Measurements from ENCODE around the gene CHEK2.
"Not testable (repeated sequence)": the region's sequence is repeated elsewhere in the genome, so short reads cannot be mapped to it uniquely, and the experiment has no call there.

The CHEK2 gene

DNA sequence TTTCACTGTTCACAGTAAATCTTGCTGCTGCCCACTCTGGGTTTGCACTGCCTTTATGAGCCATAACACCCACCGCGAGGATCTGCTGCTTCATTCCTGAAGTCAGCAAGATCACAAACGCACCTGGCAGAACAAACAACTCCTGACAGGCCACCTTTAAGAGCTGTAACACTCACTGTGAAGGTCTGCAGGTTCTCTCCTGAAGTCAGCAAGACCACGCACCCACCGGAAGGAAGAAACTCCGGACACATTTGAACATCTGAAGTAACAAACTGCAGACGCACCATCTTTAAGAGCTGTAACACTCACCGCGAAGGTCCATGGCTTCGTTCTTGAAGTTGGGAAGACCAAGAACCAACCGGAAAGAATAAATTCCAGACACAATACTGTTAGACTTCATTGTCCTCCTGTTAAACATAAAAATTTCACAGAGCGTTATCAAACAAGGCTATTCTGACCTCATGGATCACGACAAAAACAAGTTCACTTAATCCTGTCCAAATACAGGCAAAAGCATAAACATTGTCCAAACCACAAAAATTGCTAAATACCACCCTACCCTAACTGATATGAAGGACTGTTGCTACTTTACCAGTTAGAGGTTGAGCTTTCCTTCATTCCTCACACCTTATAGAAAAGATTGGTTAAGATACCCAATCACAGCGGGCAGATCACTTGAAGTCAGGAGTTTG, 27.9 kb upstream of the CHEK2 start:
- Histone ChIP-seq H3K27me3 (ENCODE audit: insufficient read depth, low read length) (no peaks in the 10 kb centered on the region), H3K4me3 (ENCODE audit: low read length) (no peak overlapping the region), H3K36me3 (ENCODE audit: insufficient read depth, low read depth, low read length) (peaks cover 5% of the 10 kb centered on the region; the same call in 1 of the 2 replicates), H3K9me3 (ENCODE audit: insufficient read depth, low read depth, low read length) (peaks cover 7% of the 10 kb centered on the region), H3K27ac (ENCODE audit: low read length) (no peak overlapping the region), H3K4me1 (ENCODE audit: insufficient read depth, low read length) (no peaks in the 10 kb centered on the region), H3K9ac (ENCODE audit: low read depth, low read length) (no peak overlapping the region)

DNA sequence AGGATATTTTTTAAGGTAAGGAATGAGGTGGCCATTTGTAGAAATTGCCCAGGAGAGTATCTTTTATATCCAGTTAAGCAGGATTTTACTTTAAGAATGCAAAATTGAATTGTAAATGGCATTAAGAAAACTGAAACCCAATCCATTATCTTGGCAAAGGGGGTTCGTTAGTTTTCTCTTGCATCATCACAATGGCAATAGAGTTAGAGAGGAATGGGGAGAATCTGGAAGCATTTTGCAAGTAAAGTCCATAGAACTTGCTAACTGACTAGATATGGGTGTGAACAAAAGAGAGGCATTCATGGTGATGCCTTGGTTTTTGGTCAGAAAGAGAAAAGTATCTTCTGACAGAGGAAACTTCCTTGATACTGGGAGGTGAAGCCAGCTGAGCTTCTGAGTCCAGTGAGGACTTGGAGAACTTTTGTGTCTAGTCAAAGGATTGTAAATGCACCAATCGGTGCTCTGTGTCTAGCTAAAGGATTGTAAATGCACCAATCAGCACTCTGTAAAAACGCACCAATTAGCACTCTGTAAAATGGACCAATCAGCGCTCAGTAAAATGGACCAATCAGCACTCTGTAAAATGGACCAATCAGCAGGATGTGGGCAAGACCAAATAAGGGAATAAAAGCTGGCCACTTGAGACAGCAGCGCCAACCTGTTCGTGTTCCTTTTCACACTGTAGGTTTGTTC, 27.2 kb upstream of the CHEK2 start:
- H3K27me3 ChIP-seq (ENCODE audit: insufficient read depth, low read length) = no peaks in the 10 kb centered on the region
- no peak overlapping the region for H3K27ac ChIP-seq (ENCODE audit: low read length)
- no peaks in the 10 kb centered on the region for H3K36me3 ChIP-seq (ENCODE audit: insufficient read depth, low read depth, low read length)
- H3K4me1 ChIP-seq (ENCODE audit: insufficient read depth, low read length) = no peaks in the 10 kb centered on the region
- H3K4me3 ChIP-seq (ENCODE audit: low read length) = no peak overlapping the region
- peaks cover 7% of the 10 kb centered on the region for H3K9me3 ChIP-seq (ENCODE audit: insufficient read depth, low read depth, low read length)
- H3K9ac ChIP-seq (ENCODE audit: low read depth, low read length) = no peak overlapping the region

DNA sequence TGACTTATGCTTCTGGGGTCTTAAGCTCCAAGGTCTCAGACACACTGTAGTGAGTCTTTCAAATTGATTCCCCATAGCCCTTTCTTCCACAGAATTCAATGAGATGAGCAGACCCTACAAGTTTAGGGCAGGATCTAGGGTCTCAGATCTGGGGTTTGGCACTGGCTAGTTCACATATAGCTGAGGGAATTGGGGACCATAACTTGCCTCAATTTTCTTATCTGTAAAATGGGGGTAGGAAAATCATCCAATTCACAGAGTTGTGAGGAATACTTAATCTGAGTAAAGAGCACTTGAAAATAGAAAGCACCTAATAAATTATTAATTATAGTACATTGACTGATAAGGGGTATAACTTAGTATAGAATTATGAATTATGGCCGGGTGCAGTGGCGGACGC, 25.0 kb upstream of the CHEK2 start:
- Histone ChIP-seq H3K27me3 (ENCODE audit: insufficient read depth, low read length) (no peaks in the 10 kb centered on the region), H3K9ac (ENCODE audit: low read depth, low read length) (no peak overlapping the region), H3K4me3 (ENCODE audit: low read length) (no peak overlapping the region), H3K4me1 (ENCODE audit: insufficient read depth, low read length) (no peaks in the 10 kb centered on the region), H3K27ac (ENCODE audit: low read length) (no peak overlapping the region), H3K9me3 (ENCODE audit: insufficient read depth, low read depth, low read length) (peaks cover 7% of the 10 kb centered on the region), H3K36me3 (ENCODE audit: insufficient read depth, low read depth, low read length) (no peaks in the 10 kb centered on the region)

DNA sequence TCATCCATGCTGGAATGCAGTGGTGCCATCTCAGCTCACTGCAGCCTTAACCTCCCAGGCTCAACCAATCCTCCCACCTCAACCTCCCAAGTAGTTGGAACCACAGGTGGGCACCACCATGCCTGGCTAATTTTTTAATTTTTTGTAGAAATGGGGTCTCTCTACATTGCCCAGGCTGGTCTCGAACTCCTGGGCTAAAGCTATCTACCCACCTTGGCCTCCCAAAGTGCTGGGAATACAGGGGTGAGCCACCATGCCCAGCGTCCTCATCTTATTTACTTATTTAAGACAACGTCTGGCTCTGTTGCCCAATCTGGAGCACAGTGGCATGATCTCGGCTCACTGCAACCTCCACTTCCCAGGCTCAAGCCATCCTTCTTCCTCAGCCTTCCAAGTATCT, 20.4 kb upstream of the CHEK2 start:
- not testable (repeated sequence) for H3K27me3 ChIP-seq (ENCODE audit: insufficient read depth, low read length); H3K4me1 ChIP-seq (ENCODE audit: insufficient read depth, low read length); H3K36me3 ChIP-seq (ENCODE audit: insufficient read depth, low read depth, low read length); H3K9me3 ChIP-seq (ENCODE audit: insufficient read depth, low read depth, low read length); H3K27ac ChIP-seq (ENCODE audit: low read length); H3K4me3 ChIP-seq (ENCODE audit: low read length); H3K9ac ChIP-seq (ENCODE audit: low read depth, low read length)

DNA sequence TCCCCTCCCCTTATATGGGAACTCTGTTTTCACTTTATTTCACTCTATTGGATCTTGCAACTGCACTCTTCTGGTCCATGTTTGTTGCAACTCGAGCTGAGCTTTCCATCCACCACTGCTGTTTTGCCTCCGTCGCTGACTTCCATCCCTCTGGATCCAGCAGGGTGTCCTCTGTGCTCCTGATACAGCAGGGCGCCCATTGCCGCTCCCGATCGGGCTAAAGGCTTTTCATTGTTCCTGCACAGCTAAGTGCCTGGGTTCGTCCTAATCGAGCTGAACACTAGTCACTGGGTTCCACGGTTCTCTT, 19.8 kb upstream of the CHEK2 start:
- H3K27ac ChIP-seq (ENCODE audit: low read length) = no peak overlapping the region
- no peak overlapping the region for H3K4me3 ChIP-seq (ENCODE audit: low read length)

DNA sequence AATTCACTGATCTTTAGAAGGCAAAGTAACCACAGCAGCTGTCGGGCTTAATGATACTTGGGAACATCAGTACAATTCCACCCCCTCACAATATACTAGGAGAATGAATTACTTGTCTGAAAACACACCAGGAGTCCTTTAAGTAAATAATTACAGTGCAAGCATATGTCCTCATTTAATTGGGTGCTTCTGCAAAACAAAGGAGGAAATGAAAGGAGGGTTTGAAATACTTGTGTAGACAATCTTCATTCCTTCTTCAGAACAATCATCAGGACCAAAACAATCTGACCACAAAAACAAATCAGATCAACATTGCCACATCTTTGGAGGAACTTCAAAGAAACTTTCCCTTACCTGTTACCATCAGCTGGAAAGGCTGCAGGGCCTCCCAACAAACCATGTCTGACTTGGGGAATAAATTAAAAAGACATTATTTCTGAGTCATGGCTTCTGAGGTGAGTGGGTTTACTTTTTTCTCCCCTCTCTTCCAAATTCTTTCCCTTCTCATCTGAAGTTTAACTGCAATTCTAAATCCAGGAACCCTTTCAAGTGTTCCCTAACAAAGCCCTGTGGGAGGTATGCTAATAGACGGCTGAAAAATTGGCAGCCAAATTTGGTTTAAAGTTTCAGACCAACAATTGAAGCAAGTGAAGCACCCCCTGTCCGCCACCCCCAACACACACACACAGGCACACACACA, 18.4 kb upstream of the CHEK2 start:
- Histone ChIP-seq H3K27me3 (ENCODE audit: insufficient read depth, low read length) (no peaks in the 10 kb centered on the region), H3K27ac (ENCODE audit: low read length) (peak overlapping the region; percentile 23), H3K4me3 (ENCODE audit: low read length) (peak overlapping the region; percentile 33; the same call in 1 of the 2 replicates), H3K36me3 (ENCODE audit: insufficient read depth, low read depth, low read length) (no peaks in the 10 kb centered on the region), H3K9ac (ENCODE audit: low read depth, low read length) (peak overlapping the region; percentile 64; the same call in 1 of the 2 replicates), H3K9me3 (ENCODE audit: insufficient read depth, low read depth, low read length) (peaks cover 6% of the 10 kb centered on the region; the same call in 1 of the 2 replicates), H3K4me1 (ENCODE audit: insufficient read depth, low read length) (peaks cover 9% of the 10 kb centered on the region; the same call in 1 of the 2 replicates)

More for the DNA sequence above, 19.8 kb upstream of the CHEK2 start:
- Histone ChIP-seq H3K4me1 (ENCODE audit: insufficient read depth, low read length) (peaks cover 9% of the 10 kb centered on the region; the same call in 1 of the 2 replicates), H3K36me3 (ENCODE audit: insufficient read depth, low read depth, low read length) (no peaks in the 10 kb centered on the region), H3K27me3 (ENCODE audit: insufficient read depth, low read length) (no peaks in the 10 kb centered on the region), H3K9me3 (ENCODE audit: insufficient read depth, low read depth, low read length) (peaks cover 6% of the 10 kb centered on the region; the same call in 1 of the 2 replicates), H3K9ac (ENCODE audit: low read depth, low read length) (no peak overlapping the region)

DNA sequence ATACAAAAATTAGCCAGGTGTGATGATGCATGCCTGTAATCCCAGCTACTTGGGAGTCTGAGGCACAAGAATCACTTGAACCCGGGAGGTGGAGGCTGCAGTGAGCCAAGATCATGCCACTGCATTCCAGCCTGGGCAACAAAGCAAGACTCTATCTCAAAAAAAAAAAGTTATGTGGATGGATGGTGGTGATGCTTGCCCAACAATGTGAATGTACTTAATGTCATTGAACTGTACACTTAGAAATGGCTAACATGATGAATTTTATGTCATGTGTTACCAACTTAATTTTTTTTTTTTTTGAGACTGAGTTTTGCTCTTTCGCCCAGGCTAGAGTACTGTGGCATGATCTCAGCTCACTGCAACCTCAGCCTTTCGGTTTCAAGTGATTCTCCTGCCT, 12.9 kb upstream of the CHEK2 start:
- not testable (repeated sequence) for H3K9ac ChIP-seq (ENCODE audit: low read depth, low read length); H3K9me3 ChIP-seq (ENCODE audit: insufficient read depth, low read depth, low read length); H3K4me3 ChIP-seq (ENCODE audit: low read length); H3K27me3 ChIP-seq (ENCODE audit: insufficient read depth, low read length); H3K4me1 ChIP-seq (ENCODE audit: insufficient read depth, low read length); H3K27ac ChIP-seq (ENCODE audit: low read length)
- H3K36me3 ChIP-seq (ENCODE audit: insufficient read depth, low read depth, low read length) = peaks cover 23% of the 10 kb centered on the region

DNA sequence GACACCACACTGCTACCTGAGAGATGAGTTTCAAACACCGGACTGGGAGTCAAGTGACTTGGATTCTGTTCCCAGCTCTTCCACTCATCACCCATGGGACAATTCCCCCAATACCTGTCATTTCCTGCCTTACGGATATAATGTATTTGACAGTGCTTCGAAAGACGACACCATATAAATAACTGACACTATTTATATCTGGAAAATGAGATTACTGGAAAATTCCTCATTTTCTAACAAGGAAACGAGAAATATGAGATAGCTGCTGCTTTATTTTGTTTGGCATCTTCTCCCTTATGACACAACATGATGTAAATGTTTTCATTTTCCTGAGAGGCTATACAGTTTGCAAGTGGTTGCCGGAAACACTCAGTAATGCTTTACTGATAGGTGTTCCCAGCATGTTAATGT, 8.9 kb upstream of the CHEK2 start:
- peaks cover 63% of the 10 kb centered on the region for H3K36me3 ChIP-seq (ENCODE audit: insufficient read depth, low read depth, low read length)
- no peaks in the 10 kb centered on the region for H3K27me3 ChIP-seq (ENCODE audit: insufficient read depth, low read length)
- H3K27ac ChIP-seq (ENCODE audit: low read length) = no peak overlapping the region
- no peaks in the 10 kb centered on the region for H3K4me1 ChIP-seq (ENCODE audit: insufficient read depth, low read length)
- H3K9me3 ChIP-seq (ENCODE audit: insufficient read depth, low read depth, low read length) = no peaks in the 10 kb centered on the region
- no peak overlapping the region for H3K9ac ChIP-seq (ENCODE audit: low read depth, low read length)
- no peak overlapping the region for H3K4me3 ChIP-seq (ENCODE audit: low read length)

DNA sequence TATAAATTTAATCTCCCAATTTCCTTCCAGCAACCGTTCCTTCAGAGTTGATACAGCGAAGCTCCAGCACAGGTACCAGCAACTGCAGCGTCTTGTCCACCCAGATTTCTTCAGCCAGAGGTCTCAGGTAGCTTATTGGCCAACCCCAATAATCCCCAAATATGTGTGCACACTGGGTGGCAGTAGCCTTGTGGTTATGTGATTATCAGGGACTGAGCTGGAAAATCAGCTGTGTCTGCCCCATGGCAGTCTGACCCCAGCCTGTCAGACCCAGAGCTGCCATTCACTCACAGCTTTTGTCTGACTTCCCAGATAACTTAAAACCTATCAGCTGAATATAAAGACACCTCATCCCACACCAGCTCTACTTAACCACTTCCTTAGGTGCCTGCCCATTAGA, 2.2 kb upstream of the CHEK2 start:
- Histone ChIP-seq H3K36me3 (ENCODE audit: insufficient read depth, low read depth, low read length) (peaks cover 52% of the 10 kb centered on the region), H3K9me3 (ENCODE audit: insufficient read depth, low read depth, low read length) (no peaks in the 10 kb centered on the region), H3K9ac (ENCODE audit: low read depth, low read length) (no peak overlapping the region), H3K4me1 (ENCODE audit: insufficient read depth, low read length) (no peaks in the 10 kb centered on the region; the same call in 1 of the 2 replicates), H3K4me3 (ENCODE audit: low read length) (no peak overlapping the region), H3K27ac (ENCODE audit: low read length) (no peak overlapping the region), H3K27me3 (ENCODE audit: insufficient read depth, low read length) (no peaks in the 10 kb centered on the region)

DNA sequence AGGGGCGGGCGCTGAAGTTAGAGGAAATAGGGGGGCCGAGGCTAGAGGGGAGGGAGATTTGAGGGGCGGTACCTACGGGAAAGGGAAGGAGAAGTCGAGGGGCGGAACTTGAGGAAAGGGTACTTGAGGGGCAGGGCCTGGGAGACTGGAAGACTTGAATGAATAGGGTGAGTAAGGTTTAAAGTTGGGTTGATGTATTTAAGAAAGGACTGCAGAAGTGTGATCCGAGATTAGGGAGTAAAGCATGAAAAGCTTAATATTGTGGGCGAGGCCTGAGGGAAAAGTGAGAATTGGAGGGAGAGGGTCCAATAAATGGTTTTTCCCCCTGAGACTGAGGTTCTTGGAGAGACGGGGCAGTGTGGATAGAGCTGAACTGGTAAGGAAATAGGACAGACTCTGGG, 942 bp upstream of the CHEK2 start:
- Histone ChIP-seq H3K36me3 (ENCODE audit: insufficient read depth, low read depth, low read length) (peaks cover 39% of the 10 kb centered on the region), H3K9me3 (ENCODE audit: insufficient read depth, low read depth, low read length) (no peaks in the 10 kb centered on the region), H3K4me1 (ENCODE audit: insufficient read depth, low read length) (no peaks in the 10 kb centered on the region; the same call in 1 of the 2 replicates), H3K27me3 (ENCODE audit: insufficient read depth, low read length) (no peaks in the 10 kb centered on the region), H3K4me3 (ENCODE audit: low read length) (peak overlapping the region; percentile 89), H3K9ac (ENCODE audit: low read depth, low read length) (peak overlapping the region; percentile 93; the same call in 1 of the 2 replicates), H3K27ac (ENCODE audit: low read length) (no peak overlapping the region)

DNA sequence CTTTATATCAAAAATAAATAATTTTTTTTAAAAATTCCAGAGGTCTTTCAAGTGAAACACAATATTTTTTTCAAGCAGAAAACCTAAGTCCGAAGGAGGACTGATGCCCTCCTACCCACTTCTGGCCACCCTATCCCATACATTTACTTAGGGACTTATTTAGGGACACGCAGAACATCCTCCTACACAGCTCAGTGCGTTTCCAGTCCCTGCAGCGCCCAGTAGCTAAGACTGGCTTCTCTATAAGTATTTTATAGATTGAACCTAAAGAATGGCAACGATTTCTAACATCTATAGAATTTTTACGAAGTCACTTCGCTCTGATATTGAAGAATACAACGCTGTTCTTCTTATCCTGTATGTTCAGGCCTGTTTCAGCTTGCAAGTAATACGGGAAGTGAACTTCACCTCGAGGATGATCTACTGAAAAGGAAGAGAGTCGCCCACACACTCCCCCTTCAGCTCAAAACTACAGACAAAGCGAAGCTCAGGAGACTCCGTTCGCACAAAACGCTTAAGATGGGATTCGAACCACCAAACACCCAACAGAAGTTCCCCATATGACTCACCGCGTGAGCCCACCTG, 328 bp downstream of the CHEK2 start:
- Histone ChIP-seq H3K9ac (ENCODE audit: low read depth, low read length) (peak overlapping the region; percentile 91; the same call in 1 of the 2 replicates), H3K36me3 (ENCODE audit: insufficient read depth, low read depth, low read length) (peaks cover 27% of the 10 kb centered on the region), H3K4me1 (ENCODE audit: insufficient read depth, low read length) (peaks cover 10% of the 10 kb centered on the region; the same call in 1 of the 2 replicates), H3K27ac (ENCODE audit: low read length) (peak overlapping the region; percentile 62), H3K27me3 (ENCODE audit: insufficient read depth, low read length) (no peaks in the 10 kb centered on the region), H3K9me3 (ENCODE audit: insufficient read depth, low read depth, low read length) (no peaks in the 10 kb centered on the region), H3K4me3 (ENCODE audit: low read length) (peak overlapping the region; percentile 89)

Measured in iPS-20b (cell line).